Fibroblast of lung (primary cell): ENCODE data around the gene LRMDA.

ENCODE experiments used
- CTCF ChIP-seq, 2 donors: IDR thresholded peaks in 1 of 2; conservative IDR thresholded peaks in 1 of 2; 1 replicate in 1 of 2; 2 replicates in 1 of 2; pipeline ENCODE4 v1.5.1; 2011 to 2012; ENCODE audit warnings: low read length in 2 of 2, control low read depth in 1 of 2, inconsistent platforms in 1 of 2, low read depth in 1 of 2, mild to moderate bottlenecking in 1 of 2
- EZH2 ChIP-seq: IDR thresholded peaks from 2 replicates; pipeline ENCODE4 v1.5.1; 2012; ENCODE audit warnings: low read length, control low read depth, mild to moderate bottlenecking; ENCODE audit errors: missing control alignments

DNA sequence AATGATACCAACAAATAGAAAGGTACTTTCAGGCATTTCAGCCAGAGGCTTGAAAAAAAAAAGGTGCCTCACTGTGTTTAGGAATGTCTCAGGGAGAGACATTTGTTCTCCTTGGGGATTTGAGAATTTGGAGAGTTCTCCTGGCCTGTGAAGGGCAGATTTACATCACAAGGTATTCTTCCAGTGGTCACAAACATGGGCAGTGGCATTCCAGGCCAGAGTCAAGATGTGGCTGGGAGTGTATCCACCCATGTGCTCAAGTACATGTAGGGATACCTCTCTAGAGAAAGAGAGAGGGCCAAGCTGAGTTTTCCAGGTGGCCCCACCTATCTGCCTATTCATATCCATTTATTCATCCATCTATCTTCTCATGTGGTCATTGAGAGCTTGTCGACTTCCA lies 253.8 kb downstream of the LRMDA start:
- TF ChIP-seq CTCF (conservative IDR thresholded peaks at IDR 0.05 in 1 of 2, IDR thresholded peaks at IDR 0.05 in 1 of 2; ENCODE audit: low read depth in 1 of 2, low read length in 2 of 2) = no peak
- TF ChIP-seq EZH2 = no peak
